Stimulated activated naive CD8-positive, alpha-beta T cell treated with anti-CD3 and anti-CD28 coated beads, Interleukin-15, Interleukin-2, amounts not matched to agents 100 U/mL and 50 U/mL, for 24 hours (primary cell): ENCODE data around the gene CTSS.
A peak's percentile ranks its signal among the peaks of the same experiment; 100 is the strongest.

Experiments used
- ATAC-seq: fragments of 150-1000 bp; cut with Tn5 transposase; one replicate; pipeline ENCODE4 v1.10.0; 2021
- DNase-seq: peaks from one replicate; pipeline ENCODE4 v3.0.0; 2021

CTSS gene

DNA sequence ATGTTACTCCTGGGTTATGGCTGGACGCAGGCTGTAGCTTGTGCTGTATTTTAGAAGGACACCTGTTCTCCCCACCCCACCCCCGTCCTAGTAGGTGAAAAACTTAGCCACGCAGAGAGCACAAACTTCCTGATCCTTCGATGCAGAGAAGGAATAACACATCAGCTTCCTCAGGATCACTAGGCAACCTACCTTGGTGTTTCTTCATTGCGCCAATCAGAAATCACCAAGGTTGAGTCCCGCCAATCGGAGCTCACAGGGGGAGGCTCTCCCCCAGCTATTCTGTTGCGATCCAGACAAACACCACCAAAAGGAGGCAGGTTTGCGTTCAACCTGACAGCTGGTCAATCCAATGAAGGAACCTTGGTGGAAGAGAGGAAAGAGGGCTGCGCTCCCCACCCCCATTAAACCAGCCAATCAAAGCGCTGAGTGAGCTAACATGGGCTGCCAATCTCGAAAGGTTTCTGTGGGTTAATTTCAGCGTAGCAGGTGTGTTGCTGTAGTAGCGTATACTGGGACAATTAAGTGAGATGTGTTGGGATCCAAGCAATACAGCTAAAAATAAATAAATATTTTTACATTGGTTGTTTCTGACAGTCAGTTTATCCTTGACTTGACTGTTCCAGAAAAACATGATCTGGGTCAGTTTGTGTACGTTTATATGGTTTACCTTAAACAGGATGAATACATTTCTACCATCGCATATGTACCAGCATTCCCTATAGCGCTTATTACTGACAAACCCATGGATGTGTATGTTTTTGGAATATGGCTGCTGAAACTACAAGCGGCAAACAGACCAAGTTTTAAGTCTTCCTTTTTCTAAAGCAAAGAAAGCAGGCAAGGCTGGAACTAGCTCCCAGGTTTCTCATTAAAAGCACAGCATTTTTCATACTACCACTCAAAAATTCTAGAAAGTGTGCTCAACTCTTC lies 68.3 kb downstream of the CTSS start, which contains the start of gene GOLPH3L:
TSS of gene GOLPH3L (minus strand) at position 160 of the 933 bp plus-strand sequence. CDS start 2,316 bp downstream, outside the sequence.
- peak; percentile 100 for ATAC-seq
- DNase-seq: peak; percentile 83

DNA sequence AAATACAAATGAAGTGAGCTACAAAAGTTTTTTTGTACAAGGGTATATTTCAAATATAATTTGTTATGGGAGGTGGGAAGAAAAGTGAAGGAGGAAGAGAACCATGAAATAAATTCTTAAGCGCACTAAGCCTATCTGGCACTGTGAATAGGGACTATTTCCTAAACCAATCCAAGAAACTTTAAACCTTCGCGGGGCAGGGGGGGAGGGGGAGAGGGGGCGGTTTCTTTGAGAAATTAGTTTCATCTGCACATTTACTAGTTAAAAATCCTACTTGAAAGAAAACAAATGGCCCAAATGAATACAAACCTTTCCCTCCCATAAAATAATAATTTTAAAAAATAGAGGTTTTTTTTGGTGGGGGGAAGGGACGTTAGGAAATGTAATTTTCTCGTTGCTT lies 69.0 kb downstream of the CTSS start:
- DNase-seq (no peak), ATAC-seq (no peak)

DNA sequence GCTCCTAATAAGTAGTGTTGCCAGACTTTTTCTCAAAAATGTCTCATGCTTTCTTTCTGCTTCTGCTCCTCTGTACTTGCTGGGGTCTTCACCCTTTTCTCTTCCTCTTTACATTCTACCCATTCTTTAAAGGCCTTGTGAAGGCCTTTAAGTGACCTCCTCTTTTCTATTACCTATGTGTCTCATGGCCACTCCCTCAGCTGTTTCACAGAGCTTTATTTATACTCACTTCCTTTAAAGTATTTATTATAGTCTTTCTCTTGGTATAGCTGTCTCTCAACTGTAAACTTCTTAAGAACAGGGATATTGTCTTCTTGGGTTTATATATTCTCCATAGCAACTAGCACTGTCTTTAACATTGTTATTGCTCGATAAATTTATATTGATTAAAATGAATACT lies 69.4 kb downstream of the CTSS start:
- no peak for ATAC-seq
- DNase-seq: no peak

DNA sequence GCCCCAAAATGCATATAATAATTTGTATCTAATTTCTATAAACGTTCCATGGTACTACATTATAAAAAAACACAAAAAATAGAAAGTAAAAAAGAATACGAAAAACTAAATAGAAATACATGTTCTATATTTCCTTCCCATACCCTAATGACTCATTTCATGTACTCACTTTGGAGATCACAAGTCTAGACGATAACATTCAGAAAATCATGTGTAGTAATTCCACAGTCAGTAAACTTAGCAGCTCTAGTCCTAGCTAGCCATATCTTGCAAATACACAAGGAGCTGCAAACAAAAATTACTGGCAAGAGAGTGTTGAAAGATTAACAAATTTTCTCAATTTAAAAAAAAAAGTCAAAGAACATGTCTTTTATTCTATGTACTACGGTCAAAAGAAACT lies 70.0 kb downstream of the CTSS start:
- DNase-seq (no peak), ATAC-seq (no peak)

DNA sequence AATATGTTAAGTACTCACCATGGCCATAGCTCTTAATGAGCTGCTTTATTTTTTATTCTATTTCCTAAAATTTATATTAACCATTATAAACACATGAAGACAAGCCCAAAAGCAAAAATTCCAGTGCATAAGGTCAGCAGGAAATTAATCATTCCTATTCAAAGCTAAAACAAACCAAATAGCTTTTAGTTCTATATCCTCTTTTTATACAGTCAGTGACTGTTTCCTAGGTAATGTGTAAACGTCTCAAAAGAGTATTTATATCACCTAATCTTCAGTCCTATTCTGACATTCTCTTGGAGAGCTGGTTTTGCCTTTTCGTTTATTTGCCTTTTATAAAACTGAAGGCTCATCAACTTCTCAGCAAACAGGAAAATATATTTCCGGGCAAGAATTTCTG lies 72.9 kb downstream of the CTSS start:
- DNase-seq (no peak), ATAC-seq (no peak)

DNA sequence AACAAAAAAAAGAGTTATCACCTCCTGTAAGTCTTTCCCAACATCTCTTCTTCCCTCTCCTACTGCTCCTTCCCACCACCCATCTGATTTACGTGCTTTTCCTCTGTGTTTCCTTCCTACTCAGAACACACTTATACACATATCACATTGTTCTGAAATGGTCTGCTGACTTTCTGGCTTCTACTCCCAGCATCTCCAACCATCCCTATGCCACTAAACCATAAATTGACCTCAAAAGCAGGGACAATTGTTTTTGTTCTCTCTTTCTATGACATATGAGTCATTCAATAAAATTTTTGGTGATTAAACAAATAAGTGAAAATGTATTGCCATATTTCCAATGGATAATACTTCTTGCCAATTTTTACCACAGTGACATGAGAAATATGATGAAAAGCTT lies 76.8 kb downstream of the CTSS start:
- no peak for DNase-seq
- ATAC-seq: no peak

DNA sequence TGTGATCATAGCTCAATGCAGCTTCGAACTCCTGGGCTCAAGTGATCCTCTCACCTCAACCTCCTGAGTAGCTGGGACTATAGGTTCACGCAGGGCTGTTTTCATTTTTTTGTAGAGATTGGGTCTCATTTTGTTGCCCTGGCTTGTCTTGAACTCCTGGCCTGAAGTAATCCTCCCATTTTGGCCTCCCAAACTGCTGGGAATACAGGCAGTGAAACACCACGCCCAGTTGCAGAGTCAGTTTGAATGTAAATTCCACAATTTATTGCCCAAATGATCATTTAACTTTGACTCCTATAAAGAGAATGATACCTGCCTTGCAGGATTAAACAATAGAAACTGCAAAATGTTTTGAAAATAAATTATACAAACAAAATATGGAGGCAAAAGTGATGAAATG lies 79.3 kb downstream of the CTSS start:
- DNase-seq (no peak), ATAC-seq (no peak)

DNA sequence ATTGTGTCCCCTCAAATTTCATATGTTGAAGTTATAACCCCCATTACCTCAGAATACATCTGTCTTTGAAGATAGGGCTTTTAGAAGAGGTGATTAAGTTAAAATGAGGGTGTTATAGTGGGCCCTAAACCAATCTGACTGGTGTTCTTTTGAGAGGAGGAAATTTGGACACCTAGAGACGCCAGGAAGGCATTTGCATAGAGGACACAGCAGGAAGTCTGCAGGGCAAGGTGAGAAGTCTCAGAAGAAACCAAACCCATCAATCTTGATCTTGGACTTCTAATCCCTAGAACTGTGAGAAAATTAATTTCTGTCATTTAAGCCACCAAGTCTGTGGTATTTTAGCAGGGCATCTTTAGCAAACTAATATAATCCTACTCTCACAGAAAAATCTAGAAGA lies 81.7 kb downstream of the CTSS start:
- DNase-seq (no peak), ATAC-seq (no peak)
